Measurements from ENCODE around the gene VWA8. TPM values are rescaled to one million over a fixed set of nuclear protein-coding genes. Genes with fewer than 3 reads are reported as not detected.

Gene VWA8
- total RNA-seq = 15.7 and 16.8 TPM in 2 replicates

GRCh38 chr13:41960637-41961465 lies at the start of gene VWA8:
Gene VWA8 (minus strand): TSS chr13:41961109. CDS start chr13:41961015, 94 bp downstream.

Small RNA genes lying within 50 kb of the gene (small RNA-seq; reads per million reads assigned to genes)
- gene RN7SL515P = not detected
- gene RNU6-74P = not detected
- gene RPS28P8 = not detected

Other genes with a start within 250 kb of the VWA8 start
- gene DGKH, start 87.5 kb upstream of the VWA8 start, total RNA-seq = 5.5 and 6.3 TPM in 2 replicates